Measurements from ENCODE around the gene ZNF263. TPM values are rescaled to one million over a fixed set of nuclear protein-coding genes. Genes with fewer than 3 reads are reported as not detected.

Gene ZNF263
- total RNA-seq, 4 donors from 2014 or later: 23.3 to 66.7 (median 36.2) TPM

- no peak for TF ChIP-seq CTCF (IDR thresholded peaks at IDR 0.05)
- ATAC-seq (ENCODE audit: low FRiP score): no peak
- DNase-seq (ENCODE audit: low spot score): no peak
Observed at GRCh38 chr16:3254309-3254708, 29.0 kb upstream of the ZNF263 start.

GRCh38 chr16:3256146-3256865, 27.0 kb upstream of the ZNF263 start, which contains the start of gene MEFV:
Gene MEFV (minus strand): TSS chr16:3256633. CDS start chr16:3256587, 46 bp downstream.
- ATAC-seq (ENCODE audit: low FRiP score): no peak
- no peak for DNase-seq (ENCODE audit: low spot score)
- TF ChIP-seq CTCF (IDR thresholded peaks at IDR 0.05): no peak

- ATAC-seq (ENCODE audit: low FRiP score) (no peak), DNase-seq (ENCODE audit: low spot score) (no peak)
Observed at GRCh38 chr16:3256866-3257465, 26.3 kb upstream of the ZNF263 start.

GRCh38 chr16:3259836-3260235, 23.5 kb upstream of the ZNF263 start:
- ATAC-seq (ENCODE audit: low FRiP score) (no peak), DNase-seq (ENCODE audit: low spot score) (no peak)
- TF ChIP-seq CTCF (IDR thresholded peaks at IDR 0.05): no peak

More at GRCh38 chr16:3256866-3257465, 26.3 kb upstream of the ZNF263 start:
- no peak for TF ChIP-seq CTCF (IDR thresholded peaks at IDR 0.05)

- TF ChIP-seq CTCF (IDR thresholded peaks at IDR 0.05): no peak
- ATAC-seq (ENCODE audit: low FRiP score): no peak
- no peak for DNase-seq (ENCODE audit: low spot score)
Observed at GRCh38 chr16:3262517-3262916, 20.8 kb upstream of the ZNF263 start.

- peak; percentile 87 for DNase-seq (ENCODE audit: low spot score)
- no peak for TF ChIP-seq CTCF (IDR thresholded peaks at IDR 0.05)
- peak; percentile 96 for ATAC-seq (ENCODE audit: low FRiP score)
Observed at GRCh38 chr16:3264137-3265036, 18.9 kb upstream of the ZNF263 start.
